Dendritic cell treated with granulocyte-macrophage colony-stimulating factor and Interleukin-4, amounts not matched to agents 40 ng/mL and 50 ng/mL, for 4 days (primary cell): ENCODE measurements around the gene PRSS22.
A peak's percentile ranks its signal among the peaks of the same experiment; 100 is the strongest.

ENCODE experiments used
- H3K27ac Mint-ChIP-seq: one replicate; pipeline ENCODE4 v1.8.0; 2022; ENCODE audit warnings: mild to moderate bottlenecking, mixed read lengths
- H3K27me3 Mint-ChIP-seq: one replicate; pipeline ENCODE4 v1.8.0; 2022; ENCODE audit warnings: mild to moderate bottlenecking, mixed read lengths
- H3K36me3 Mint-ChIP-seq: one replicate; pipeline ENCODE4 v1.8.0; 2022; ENCODE audit warnings: low read depth, mixed read lengths
- H3K4me1 Mint-ChIP-seq: one replicate; pipeline ENCODE4 v1.8.0; 2022; ENCODE audit warnings: low read depth, mixed read lengths
- H3K4me3 Mint-ChIP-seq: one replicate; pipeline ENCODE4 v1.8.0; 2022; ENCODE audit warnings: mild to moderate bottlenecking, moderate library complexity, mixed read lengths
- H3K9me3 Mint-ChIP-seq: one replicate; pipeline ENCODE4 v1.8.0; 2022; ENCODE audit warnings: mixed read lengths
- intact Hi-C: fragments of 100-400 bp; cut with micrococcal nuclease; formaldehyde crosslinking; loops from one replicate; pipeline ENCODE4 v1.15.0; 2022

The PRSS22 gene

GRCh38 chr16:2852003-2852730 lies 5.8 kb downstream of the PRSS22 start:
- Mint-ChIP-seq H3K4me1 (peaks cover 31% of the 10 kb centered on the region), H3K27me3 (peaks cover 58% of the 10 kb centered on the region), H3K27ac (no peak overlapping the region), H3K36me3 (no peaks in the 10 kb centered on the region), H3K4me3 (no peak overlapping the region), H3K9me3 (peaks cover 12% of the 10 kb centered on the region)
- intact Hi-C loops: no loop called here

- H3K4me3 Mint-ChIP-seq: no peak overlapping the region
- H3K27ac Mint-ChIP-seq: no peak overlapping the region
- H3K36me3 Mint-ChIP-seq: no peaks in the 10 kb centered on the region
- peaks cover 3% of the 10 kb centered on the region for H3K9me3 Mint-ChIP-seq
- peaks cover 49% of the 10 kb centered on the region for H3K27me3 Mint-ChIP-seq
- H3K4me1 Mint-ChIP-seq: peaks cover 17% of the 10 kb centered on the region
- intact Hi-C loops: no loop called here
These were observed 8.8 kb downstream of the PRSS22 start for GRCh38 chr16:2848933-2849725.

- intact Hi-C loops: no loop called here
- Mint-ChIP-seq H3K4me3 (no peak overlapping the region), H3K4me1 (peaks cover 27% of the 10 kb centered on the region), H3K27ac (no peak overlapping the region), H3K27me3 (peaks cover 28% of the 10 kb centered on the region), H3K36me3 (no peaks in the 10 kb centered on the region), H3K9me3 (no peaks in the 10 kb centered on the region)
These were observed 11.3 kb downstream of the PRSS22 start for GRCh38 chr16:2846511-2847310.

- intact Hi-C loops: no loop called here
- H3K27ac Mint-ChIP-seq: no peak overlapping the region
- H3K36me3 Mint-ChIP-seq: no peaks in the 10 kb centered on the region
- peaks cover 17% of the 10 kb centered on the region for H3K27me3 Mint-ChIP-seq
- H3K9me3 Mint-ChIP-seq: no peaks in the 10 kb centered on the region
- H3K4me1 Mint-ChIP-seq: peaks cover 30% of the 10 kb centered on the region
- no peak overlapping the region for H3K4me3 Mint-ChIP-seq
These were observed 12.9 kb downstream of the PRSS22 start for GRCh38 chr16:2845116-2845515.

- H3K36me3 Mint-ChIP-seq: no peaks in the 10 kb centered on the region
- peaks cover 21% of the 10 kb centered on the region for H3K4me1 Mint-ChIP-seq
- H3K27me3 Mint-ChIP-seq: peaks cover 9% of the 10 kb centered on the region
- no peak overlapping the region for H3K27ac Mint-ChIP-seq
- no peak overlapping the region for H3K4me3 Mint-ChIP-seq
- intact Hi-C loops: no loop called here
- H3K9me3 Mint-ChIP-seq: no peaks in the 10 kb centered on the region
These were observed 14.4 kb downstream of the PRSS22 start for GRCh38 chr16:2843526-2843925.

GRCh38 chr16:2842340-2843000 lies 15.5 kb downstream of the PRSS22 start:
- Mint-ChIP-seq H3K4me1 (peaks cover 25% of the 10 kb centered on the region), H3K9me3 (no peaks in the 10 kb centered on the region), H3K27me3 (peaks cover 14% of the 10 kb centered on the region), H3K36me3 (no peaks in the 10 kb centered on the region), H3K4me3 (peak overlapping the region; percentile 44), H3K27ac (peak overlapping the region; percentile 37)
- intact Hi-C loops: no loop called here

- Mint-ChIP-seq H3K36me3 (no peaks in the 10 kb centered on the region), H3K27me3 (peaks cover 17% of the 10 kb centered on the region), H3K4me3 (peak overlapping the region; percentile 44), H3K9me3 (no peaks in the 10 kb centered on the region), H3K27ac (peak overlapping the region; percentile 37), H3K4me1 (peaks cover 25% of the 10 kb centered on the region)
- intact Hi-C loops: no loop called here
These were observed 16.2 kb downstream of the PRSS22 start for GRCh38 chr16:2841606-2842339.

- Mint-ChIP-seq H3K9me3 (no peaks in the 10 kb centered on the region), H3K27ac (no peak overlapping the region), H3K36me3 (no peaks in the 10 kb centered on the region), H3K4me1 (peaks cover 30% of the 10 kb centered on the region), H3K4me3 (no peak overlapping the region), H3K27me3 (peaks cover 22% of the 10 kb centered on the region)
- intact Hi-C loops: no loop called here
These were observed 17.1 kb downstream of the PRSS22 start for GRCh38 chr16:2840914-2841313.

- no peaks in the 10 kb centered on the region for H3K36me3 Mint-ChIP-seq
- no peak overlapping the region for H3K4me3 Mint-ChIP-seq
- intact Hi-C loops: loop anchor here (1.0 kb wide), 2 partner anchors 28 to 79 kb away; no protein-coding TSS in a partner anchor
- H3K9me3 Mint-ChIP-seq: no peaks in the 10 kb centered on the region
- no peak overlapping the region for H3K27ac Mint-ChIP-seq
- H3K27me3 Mint-ChIP-seq: peaks cover 29% of the 10 kb centered on the region
- H3K4me1 Mint-ChIP-seq: peaks cover 34% of the 10 kb centered on the region
These were observed 18.1 kb downstream of the PRSS22 start for GRCh38 chr16:2839650-2840450.

GRCh38 chr16:2838928-2839327 lies 19.0 kb downstream of the PRSS22 start:
- H3K27me3 Mint-ChIP-seq: peaks cover 32% of the 10 kb centered on the region
- peaks cover 34% of the 10 kb centered on the region for H3K4me1 Mint-ChIP-seq
- H3K4me3 Mint-ChIP-seq: no peak overlapping the region
- H3K9me3 Mint-ChIP-seq: no peaks in the 10 kb centered on the region
- H3K36me3 Mint-ChIP-seq: no peaks in the 10 kb centered on the region
- intact Hi-C loops: loop anchor here (1.0 kb wide), 2 partner anchors 29 to 80 kb away; no protein-coding TSS in a partner anchor
- no peak overlapping the region for H3K27ac Mint-ChIP-seq

GRCh38 chr16:2836646-2837508 lies 21.1 kb downstream of the PRSS22 start:
- H3K27me3 Mint-ChIP-seq: peaks cover 37% of the 10 kb centered on the region
- H3K9me3 Mint-ChIP-seq: no peaks in the 10 kb centered on the region
- H3K4me3 Mint-ChIP-seq: no peak overlapping the region
- H3K27ac Mint-ChIP-seq: no peak overlapping the region
- H3K36me3 Mint-ChIP-seq: no peaks in the 10 kb centered on the region
- intact Hi-C loops: no loop called here
- peaks cover 31% of the 10 kb centered on the region for H3K4me1 Mint-ChIP-seq
